Fibroblast of peridontal ligament (primary cell): ENCODE data around the gene OR7G3.

Experiments used
- DNase-seq: peaks from one replicate; pipeline ENCODE4 v3.0.0-alpha.2; 2010; ENCODE audit errors: extremely low read depth

Gene OR7G3

GRCh38 chr19:9126900-9127405 is at the start of gene OR7G3:
TSS of gene OR7G3 (minus strand) at chr19:9126950. CDS start at chr19:9126950, 0 bp downstream.
- DNase-seq: no peak

GRCh38 chr19:9175326-9175725 is 48.6 kb upstream of the OR7G3 start:
- DNase-seq: no peak

DNA sequence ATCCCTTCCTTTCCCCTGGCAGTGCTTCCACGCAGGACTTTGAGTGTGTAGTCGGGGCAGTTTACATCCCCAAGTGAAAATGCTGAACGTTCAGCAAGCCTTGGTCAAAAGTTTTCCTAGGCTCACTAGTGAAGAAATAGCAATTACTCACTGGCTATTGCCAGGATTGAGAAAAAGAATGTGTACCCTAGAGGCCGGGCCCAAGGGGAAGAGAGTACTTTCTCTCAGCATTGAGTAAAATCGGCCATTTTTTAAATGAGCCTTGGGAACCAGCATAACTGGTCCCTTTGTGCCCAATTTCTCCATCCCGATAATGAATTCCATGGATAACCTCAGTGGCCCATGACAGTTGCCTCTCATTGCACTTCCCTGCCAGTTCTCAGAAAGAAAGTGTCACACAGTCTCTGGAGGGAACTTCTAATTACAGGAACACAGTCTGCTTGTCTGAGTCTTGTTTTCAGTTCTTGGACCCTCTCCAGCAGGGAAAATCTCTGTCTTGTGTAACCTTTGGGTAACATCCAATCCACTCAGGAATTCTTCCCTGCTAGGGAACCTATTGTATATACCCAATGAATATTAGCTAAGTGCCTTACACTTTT is 44.7 kb upstream of the OR7G3 start:
- DNase-seq: no peak

- DNase-seq: no peak
Measured at GRCh38 chr19:9166846-9167245, 40.1 kb upstream of the OR7G3 start.

DNA sequence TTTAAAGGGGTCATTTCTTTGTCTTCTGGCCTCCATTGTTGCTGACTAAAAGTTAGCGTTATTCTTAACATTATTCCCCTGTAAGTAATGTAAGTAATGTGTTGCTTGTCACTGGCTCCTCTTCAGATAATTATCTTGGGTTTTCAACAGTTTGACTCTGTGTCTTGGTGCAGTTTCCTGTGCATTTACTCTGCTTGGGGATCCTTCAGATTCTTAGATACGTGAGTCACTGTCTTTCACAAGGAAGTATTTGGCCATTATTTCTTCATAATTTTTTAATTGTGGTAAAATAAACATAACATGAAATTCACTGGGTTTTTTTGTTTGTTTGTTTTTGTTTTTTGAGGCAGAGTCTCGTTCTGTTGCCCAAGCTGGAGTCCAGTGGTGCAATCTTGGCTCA is 38.5 kb upstream of the OR7G3 start:
- DNase-seq: no peak

- no peak for DNase-seq
Measured at GRCh38 chr19:9161427-9161826, 34.7 kb upstream of the OR7G3 start.

DNA sequence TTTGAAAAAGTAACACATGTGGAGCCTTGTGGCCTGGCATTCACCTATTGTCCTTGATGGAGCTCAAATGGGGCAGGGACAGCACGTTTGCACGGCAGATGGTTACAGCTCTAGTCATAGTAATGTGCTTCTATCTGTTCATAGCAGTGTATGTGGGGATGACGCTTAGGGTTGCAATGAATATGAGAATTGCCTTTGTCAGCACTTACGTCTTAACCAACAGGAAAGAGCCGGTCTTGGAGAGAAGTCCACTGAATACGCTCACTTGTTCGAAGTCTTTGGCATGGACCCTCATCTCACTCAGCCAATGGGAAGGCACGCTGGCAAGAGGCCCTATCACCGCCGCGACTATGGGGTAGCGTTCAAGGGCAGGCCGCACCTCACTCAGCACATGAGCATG is 33.1 kb upstream of the OR7G3 start:
- DNase-seq: no peak

GRCh38 chr19:9156304-9156703 is 29.6 kb upstream of the OR7G3 start:
- no peak for DNase-seq

DNA sequence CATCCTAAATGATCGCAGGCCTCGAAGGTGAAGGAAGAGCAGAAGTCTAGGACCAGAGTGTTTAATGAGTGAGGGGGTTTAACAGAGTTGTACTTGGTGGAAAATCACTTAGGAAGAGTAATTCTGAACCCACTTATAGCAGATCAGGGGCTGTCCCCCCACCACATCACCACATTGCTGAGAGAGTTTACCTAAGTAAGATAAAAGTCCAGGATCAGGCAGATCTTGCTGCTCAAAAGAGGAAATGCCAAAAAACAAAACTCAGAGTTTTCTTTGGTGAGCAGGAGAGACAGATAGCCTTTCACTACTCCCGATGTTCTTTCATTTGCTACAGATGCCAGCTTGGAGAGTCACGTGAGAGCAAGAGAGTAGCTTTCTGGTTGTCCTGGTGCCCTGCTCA is 28.8 kb upstream of the OR7G3 start:
- no peak for DNase-seq

- DNase-seq: no peak
Measured at GRCh38 chr19:9151367-9151766, 24.6 kb upstream of the OR7G3 start.

DNA sequence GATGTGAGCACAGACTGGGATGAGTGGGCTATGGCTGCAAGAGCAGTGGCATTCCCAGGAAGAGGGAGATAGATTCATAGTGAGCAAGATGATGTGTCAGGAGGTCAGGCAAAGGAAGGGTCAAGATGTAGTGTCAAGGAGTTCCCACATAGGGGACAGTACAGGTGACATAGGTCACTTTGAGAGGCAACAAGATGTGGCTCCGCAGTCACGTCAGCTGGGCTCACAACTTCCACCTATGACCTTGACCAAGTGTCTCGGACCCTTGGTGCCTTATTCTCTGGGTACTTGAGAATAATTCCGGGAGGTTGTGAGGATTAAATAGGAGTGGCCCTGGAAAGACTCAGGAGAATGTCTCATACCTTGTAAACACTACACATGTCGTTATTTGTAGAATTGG is 23.9 kb upstream of the OR7G3 start:
- DNase-seq: no peak

DNA sequence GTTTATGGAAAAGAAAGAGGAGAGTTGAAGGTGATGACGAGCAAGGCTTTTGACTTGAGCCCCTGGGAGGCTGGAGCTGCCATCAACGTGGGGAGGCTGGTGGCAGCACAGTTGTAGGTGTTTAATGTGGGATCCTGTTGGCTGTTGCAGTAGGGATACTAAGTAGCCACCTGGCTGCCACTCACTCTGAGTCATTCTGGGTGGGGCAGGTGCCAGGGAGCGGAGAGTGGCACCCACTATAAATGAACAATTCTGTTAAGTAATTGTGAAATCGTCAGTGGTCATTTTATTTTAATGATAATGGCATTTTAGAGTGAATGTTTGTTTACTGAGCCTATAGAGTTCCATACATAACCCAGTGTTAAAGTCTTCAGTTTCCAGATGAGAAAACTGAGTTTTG is 23.2 kb upstream of the OR7G3 start:
- DNase-seq: no peak

DNA sequence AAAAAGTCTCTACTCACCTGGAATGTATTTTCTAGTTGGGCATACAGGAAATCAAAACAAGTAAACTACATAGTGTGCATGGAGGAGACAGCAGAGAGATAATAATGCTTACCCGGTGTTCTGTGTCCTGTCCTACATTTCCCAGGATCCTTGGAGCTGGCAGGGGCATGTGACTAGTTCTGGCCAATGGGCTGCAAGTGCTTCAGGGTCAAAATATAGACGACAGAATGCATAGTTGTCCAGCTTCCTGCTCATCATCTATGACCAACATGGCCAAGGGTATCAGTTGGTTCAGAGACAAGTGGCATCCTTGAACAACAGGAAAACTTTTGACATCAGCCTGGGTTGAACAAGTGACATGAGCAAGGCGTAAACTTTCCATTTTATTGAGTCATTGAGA is 21.9 kb upstream of the OR7G3 start:
- DNase-seq: no peak

- no peak for DNase-seq
Measured at GRCh38 chr19:9146882-9147281, 20.1 kb upstream of the OR7G3 start.

DNA sequence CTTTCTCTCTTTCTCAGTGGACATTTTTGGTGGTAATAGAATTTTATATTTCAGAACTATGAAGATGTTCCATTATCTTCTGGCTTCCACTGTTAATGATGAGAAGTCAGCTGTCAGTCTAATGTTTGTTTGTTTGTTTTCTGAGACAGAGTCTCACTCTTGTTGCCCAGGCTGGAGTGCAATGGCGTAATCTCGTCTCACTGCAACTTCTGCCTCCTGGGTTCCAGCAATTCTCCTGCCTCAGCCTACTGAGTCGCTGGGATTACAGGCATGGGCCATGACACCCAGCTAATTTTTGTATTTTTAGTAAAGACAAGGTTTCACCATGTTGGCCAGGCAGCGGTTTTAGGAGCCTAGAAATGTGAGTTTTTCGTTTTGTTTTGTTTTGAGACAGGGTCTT is 18.2 kb upstream of the OR7G3 start:
- DNase-seq: peak; percentile 8

- DNase-seq: peak; percentile 92
Measured at GRCh38 chr19:9140159-9140874, 13.6 kb upstream of the OR7G3 start, which contains the start of gene ZNF317. TSS of gene ZNF317 (plus strand) at chr19:9140397. CDS start at chr19:9156017, 15,620 bp downstream.

- peak; percentile 5 for DNase-seq
Measured at GRCh38 chr19:9139609-9140158, 12.9 kb upstream of the OR7G3 start.

DNA sequence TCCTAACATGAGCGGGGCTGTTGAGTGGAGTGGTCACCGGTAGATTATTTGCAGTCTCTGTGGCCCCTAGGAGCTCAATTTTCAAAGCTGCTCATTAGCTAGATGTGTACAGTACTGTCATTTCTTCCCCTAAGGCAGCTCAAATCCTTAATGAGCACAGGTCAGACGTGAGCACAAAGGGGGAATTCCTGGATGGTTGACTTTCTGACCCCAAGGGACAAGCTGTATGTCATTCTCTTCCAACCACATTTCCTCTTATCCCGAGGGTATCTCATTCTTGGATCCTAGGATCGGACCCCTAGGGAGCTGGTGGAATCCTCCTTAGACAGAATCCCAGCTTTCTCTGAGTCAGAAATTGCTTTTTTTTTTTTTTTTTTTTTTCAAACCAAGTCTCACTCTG is 5.7 kb upstream of the OR7G3 start:
- no peak for DNase-seq

- no peak for DNase-seq
Measured at GRCh38 chr19:9130965-9131364, 4.2 kb upstream of the OR7G3 start.

GRCh38 chr19:9128171-9128570 is 1.4 kb upstream of the OR7G3 start:
- DNase-seq: no peak

- DNase-seq: no peak
Measured at GRCh38 chr19:9116547-9116946, 10.2 kb downstream of the OR7G3 start.

GRCh38 chr19:9115307-9115813 is 11.4 kb downstream of the OR7G3 start, which contains the start of gene OR7G1:
TSS of gene OR7G1 (minus strand) at chr19:9115763. CDS start at chr19:9115763, 0 bp downstream.
- no peak for DNase-seq

GRCh38 chr19:9109959-9110358 is 16.8 kb downstream of the OR7G3 start:
- no peak for DNase-seq
